HepG2 (cell line): Measurements from ENCODE around the gene MTRF1. TPM values are rescaled to one million over a fixed set of nuclear protein-coding genes. Genes with fewer than 3 reads are reported as not detected.

ENCODE experiments used
- CCAR2 ChIP-seq: fragments of 200-400 bp; formaldehyde crosslinking; optimal IDR thresholded peaks from 2 replicates; pipeline ENCODE3; 2018; ENCODE audit warnings: low read depth, mild to moderate bottlenecking, low read length, moderate library complexity
- CERS6 ChIP-seq: sonication (generic); formaldehyde crosslinking; IDR thresholded peaks from 2 replicates; pipeline ENCODE4 v1.5.0; 2020; ENCODE audit warnings: missing genetic modification reagents
- CHD2 ChIP-seq: IDR thresholded peaks from 2 replicates; pipeline ENCODE4 v1.6.1; 2011; ENCODE audit warnings: low read depth, low read length, improper control_type of control experiment
- DMTF1 ChIP-seq: sonication (generic); formaldehyde crosslinking; IDR thresholded peaks from 2 replicates; pipeline ENCODE4 v1.4.0; 2020; ENCODE audit warnings: mild to moderate bottlenecking, missing genetic modification reagents
- FOXK1 ChIP-seq: sonication (generic); formaldehyde crosslinking; IDR thresholded peaks from 2 replicates; pipeline ENCODE4 v1.4.0; 2020; ENCODE audit warnings: low read depth, missing genetic modification reagents, borderline replicate concordance
- KDM5A ChIP-seq: fragments of 200-600 bp; sonication (generic); IDR thresholded peaks from 2 replicates; pipeline ENCODE4 v1.7.0; 2018; ENCODE audit warnings: antibody characterized with exemption, mild to moderate bottlenecking, low read length, borderline replicate concordance
- KMT2B ChIP-seq: IDR thresholded peaks from 2 replicates; pipeline ENCODE4 v1.6.1; 2016; ENCODE audit warnings: missing genetic modification reagents, missing compliant biosample characterization
- MLX ChIP-seq: IDR thresholded peaks from 2 replicates; pipeline ENCODE4 v1.6.1; 2016
- MLXIP ChIP-seq: sonication (generic); formaldehyde crosslinking; IDR thresholded peaks from 2 replicates; pipeline ENCODE4 v1.9.0; 2021; ENCODE audit warnings: missing genetic modification reagents, borderline replicate concordance
- POLR2G ChIP-seq: fragments of 200-400 bp; formaldehyde crosslinking; IDR thresholded peaks from 2 replicates; pipeline ENCODE4 v1.6.1; 2018; ENCODE audit warnings: mild to moderate bottlenecking, low read depth, low read length, moderate library complexity
- SATB2 ChIP-seq: sonication (generic); formaldehyde crosslinking; IDR thresholded peaks from 2 replicates; pipeline ENCODE4 v1.5.0; 2020; ENCODE audit warnings: missing genetic modification reagents
- SP5 ChIP-seq: IDR thresholded peaks from 2 replicates; pipeline ENCODE4 v1.6.1; 2016; ENCODE audit warnings: low read depth, borderline replicate concordance
- TFDP2 ChIP-seq: sonication (generic); formaldehyde crosslinking; IDR thresholded peaks from 2 replicates; pipeline ENCODE4 v1.4.0; 2020; ENCODE audit warnings: missing genetic modification reagents
- XBP1 ChIP-seq: sonication (generic); formaldehyde crosslinking; IDR thresholded peaks from 2 replicates; pipeline ENCODE4 v1.5.0; 2020; ENCODE audit warnings: missing genetic modification reagents
- ZNF530 ChIP-seq: sonication (generic); formaldehyde crosslinking; IDR thresholded peaks from 2 replicates; pipeline ENCODE4 v1.5.0; 2020; ENCODE audit warnings: low read depth, mild to moderate bottlenecking, missing genetic modification reagents
- ZNF776 ChIP-seq: sonication (generic); formaldehyde crosslinking; IDR thresholded peaks from 2 replicates; pipeline ENCODE4 v1.4.0; 2020; ENCODE audit warnings: mild to moderate bottlenecking, missing genetic modification reagents
- ZNF788 ChIP-seq: sonication (generic); formaldehyde crosslinking; IDR thresholded peaks from 2 replicates; pipeline ENCODE4 v1.5.0; 2020; ENCODE audit warnings: mild to moderate bottlenecking, missing genetic modification reagents, borderline replicate concordance
- polyA plus RNA-seq, 8 experiments: library from polyadenylated mRNA; depleted of rRNA in 3 of 8; stranded (reverse) in 7 of 8; unstranded in 1 of 8; fragments of >200 nt; fragmentation: Illumina TruSeq in 4 of 8; extraction: Trizol in 4 of 8; gene quantifications; 2 replicates each; pipeline versions ENCODE4 v1.2.1 to v1.2.3, GENCODE V29; 2011 to 2016; ENCODE audit warnings: low read depth in 4 of 8, missing spikeins in 1 of 8, mixed read lengths in 1 of 8; ENCODE audit not compliant: insufficient read depth in 1 of 8
- total RNA-seq, 5 experiments: library from RNA; depleted of rRNA; stranded (reverse); fragments of >200 nt; fragmentation: Illumina TruSeq; extraction: Trizol; gene quantifications; 2 replicates each; pipeline ENCODE4 v1.2.3, GENCODE V29; 2016; ENCODE audit warnings: low read depth in 1 of 5

MTRF1 gene
- total and polyA plus RNA-seq, 2 of the 13 experiments (the other 11 are each of a cell fraction or from before 2014, with no cell fraction given): 21.6 to 27.2 TPM

DNA sequence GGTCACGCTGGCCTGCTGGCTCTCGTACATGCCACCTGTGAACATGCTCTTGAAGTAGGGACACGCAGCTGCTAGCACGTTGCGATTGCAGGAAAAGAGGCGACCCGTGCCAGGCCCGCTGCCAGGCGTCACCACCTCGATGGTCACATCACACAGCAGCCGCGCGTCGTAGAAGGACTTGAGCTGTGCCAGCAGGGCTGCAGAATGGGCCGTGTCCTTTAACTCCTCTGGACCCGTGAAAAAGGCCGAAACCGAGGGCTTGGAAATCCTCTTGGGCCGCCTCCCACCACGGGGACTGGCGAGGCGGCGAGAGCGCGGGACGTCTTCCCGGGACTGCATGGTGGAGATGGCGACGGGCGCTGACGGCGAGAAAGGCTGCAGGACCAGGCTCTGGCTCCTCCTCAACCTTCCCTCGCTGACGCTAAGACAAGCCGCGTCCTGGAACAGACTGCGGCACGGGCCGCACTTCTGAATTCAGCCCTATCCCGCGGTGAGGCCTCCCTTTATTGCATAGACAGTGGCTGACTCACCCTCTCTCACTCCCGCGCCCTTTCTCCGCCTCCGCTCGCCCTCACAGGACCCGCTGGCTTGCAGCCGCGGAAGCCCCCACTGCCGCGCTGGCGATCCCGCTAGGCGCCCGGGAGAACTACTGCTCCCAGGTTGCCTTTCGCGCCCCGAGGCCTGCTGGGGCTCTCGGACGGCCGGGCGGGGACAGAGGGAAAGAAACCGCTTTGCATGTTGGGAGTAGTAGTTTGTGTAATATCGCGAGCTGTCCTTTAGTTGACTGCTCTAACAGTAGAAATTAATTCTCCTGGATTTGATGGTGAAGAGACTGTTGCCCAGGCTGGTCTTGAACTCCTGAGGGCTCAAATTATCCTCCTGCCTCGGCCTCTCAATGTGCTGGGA is 69.2 kb downstream of the MTRF1 start, which contains the start of gene KBTBD7 (continued):
- TF ChIP-seq DMTF1 (CRISPR knock-in tag) (no peak), CCAR2 (no peak), MLXIP (CRISPR knock-in tag) (no peak), SATB2 (CRISPR knock-in tag) (no peak), ZNF530 (no peak), XBP1 (CRISPR knock-in tag) (no peak), ZNF788 (CRISPR knock-in tag) (peak; percentile 66; the same call in 1 of the 2 replicates), ZNF776 (CRISPR knock-in tag) (no peak), SP5 (peak; percentile 53; the same call in 1 of the 2 replicates), CERS6 (no peak), KMT2B (CRISPR knock-in tag) (peak; percentile 89), TFDP2 (CRISPR knock-in tag) (peak; percentile 88), KDM5A (no peak; the same call in 1 of the 2 replicates), FOXK1 (CRISPR knock-in tag) (peak; percentile 71; the same call in 1 of the 2 replicates), MLX (CRISPR knock-in tag) (no peak), CHD2 (peak; percentile 93), POLR2G (peak; percentile 91)
